Measurements from ENCODE around the gene CD302. TPM values are rescaled to one million over a fixed set of nuclear protein-coding genes. Genes with fewer than 3 reads are reported as not detected.
"Not testable (repeated sequence)": the region's sequence is repeated elsewhere in the genome, so short reads cannot be mapped to it uniquely, and the experiment has no call there.

The CD302 gene
- 100 to 1,000 TPM in 2 of 4 donors, 10 to 100 TPM in 2; 79.6 to 194 (median 121) TPM for total RNA-seq

DNA sequence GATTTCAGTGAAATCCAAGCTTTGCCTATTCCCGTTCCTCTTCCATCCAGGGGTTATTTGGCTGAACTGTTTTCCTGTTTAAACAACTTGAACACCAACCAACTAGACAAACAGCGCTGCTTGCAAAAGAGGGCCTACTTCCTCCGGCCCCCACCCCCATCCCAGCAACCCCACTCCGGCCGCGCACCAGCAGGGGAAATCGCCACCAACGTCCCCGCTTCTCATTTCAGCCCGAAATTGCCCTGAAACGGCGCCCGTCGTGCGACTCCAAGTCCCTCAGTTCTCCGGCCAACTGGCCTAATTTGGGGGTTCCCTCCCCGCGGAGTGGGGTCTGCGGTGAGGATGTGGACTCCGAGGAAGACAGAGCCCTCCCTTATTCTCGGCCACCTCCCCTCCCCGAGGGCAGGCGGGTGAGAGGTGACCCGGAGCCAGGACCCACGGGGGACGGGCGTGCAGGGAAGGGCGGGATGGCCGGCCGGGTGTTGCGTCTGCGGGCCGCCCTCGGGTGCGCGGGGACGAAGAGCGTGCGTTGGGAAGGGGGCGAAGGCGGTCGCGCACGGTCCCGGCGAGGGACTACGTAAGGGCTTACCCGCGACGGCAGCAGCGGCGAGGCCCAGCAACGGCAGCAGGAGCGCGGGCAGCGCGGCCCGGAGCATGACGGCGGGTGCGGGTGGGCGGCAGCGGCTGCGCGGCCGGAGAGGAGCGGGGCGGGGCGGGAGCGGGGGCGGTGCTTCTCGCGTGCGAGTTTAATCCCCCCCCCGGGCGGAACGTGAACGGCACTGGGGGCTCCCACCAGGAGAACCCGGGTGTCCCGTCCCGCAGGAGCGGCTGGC, at the start of gene CD302:
Gene CD302 (minus strand): TSS at position 666 of the 833 bp plus-strand sequence. CDS start 10 bp downstream, at position 656.
- TF ChIP-seq CTCF (IDR thresholded peaks at IDR 0.05): no peak
- ATAC-seq (ENCODE audit: low FRiP score): peak; percentile 89
- peak; percentile 43 for DNase-seq (ENCODE audit: low spot score)

DNA sequence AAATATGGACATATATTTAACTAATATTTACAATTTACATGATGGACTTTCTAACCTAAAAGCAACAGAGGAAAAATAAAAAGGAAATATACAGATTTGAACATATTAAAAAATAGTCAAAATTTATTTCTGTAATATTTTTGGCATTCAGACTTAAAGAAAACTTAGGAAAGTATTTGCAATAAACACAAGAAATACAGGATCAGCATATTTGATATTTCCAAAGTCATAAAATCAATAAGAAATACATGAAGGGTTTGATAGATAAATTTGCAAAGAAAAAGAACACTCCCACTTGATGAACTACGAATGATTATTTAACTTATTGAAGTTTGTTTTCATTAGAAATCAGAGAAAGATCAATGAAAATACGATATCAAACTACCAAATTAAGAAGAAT, 48.6 kb upstream of the CD302 start:
- ATAC-seq (ENCODE audit: low FRiP score) (no peak), DNase-seq (ENCODE audit: low spot score) (no peak)
- no peak for TF ChIP-seq CTCF (IDR thresholded peaks at IDR 0.05)

- DNase-seq (ENCODE audit: low spot score): no peak
- ATAC-seq (ENCODE audit: low FRiP score): no peak
- TF ChIP-seq CTCF (IDR thresholded peaks at IDR 0.05): no peak
Observed at GRCh38 chr2:159840616-159841015, 42.6 kb upstream of the CD302 start.

- no peak for DNase-seq (ENCODE audit: low spot score)
- ATAC-seq (ENCODE audit: low FRiP score): no peak
- TF ChIP-seq CTCF (IDR thresholded peaks at IDR 0.05): no peak
Observed at GRCh38 chr2:159832858-159833257, 34.9 kb upstream of the CD302 start.

DNA sequence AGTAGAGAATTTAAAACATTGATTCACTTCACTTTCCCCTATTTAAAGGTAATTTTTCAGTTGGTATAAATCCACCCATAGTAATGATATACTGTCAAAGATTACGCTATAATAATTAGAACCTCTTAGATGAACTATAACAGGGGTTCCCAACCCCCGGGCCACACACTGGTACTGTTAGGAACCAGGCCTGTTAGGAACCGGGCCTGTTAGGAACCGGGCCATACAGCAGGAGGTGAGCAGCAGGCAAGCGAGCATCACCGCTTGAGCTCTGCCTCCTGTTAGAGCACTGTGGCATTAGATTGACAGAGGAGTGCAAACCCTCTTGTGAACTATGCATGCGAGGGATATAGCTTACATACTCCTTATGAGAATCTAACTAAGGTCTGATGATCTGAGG, 34.0 kb upstream of the CD302 start:
- no peak for TF ChIP-seq CTCF (IDR thresholded peaks at IDR 0.05)
- DNase-seq (ENCODE audit: low spot score) (no peak), ATAC-seq (ENCODE audit: low FRiP score) (no peak)

DNA sequence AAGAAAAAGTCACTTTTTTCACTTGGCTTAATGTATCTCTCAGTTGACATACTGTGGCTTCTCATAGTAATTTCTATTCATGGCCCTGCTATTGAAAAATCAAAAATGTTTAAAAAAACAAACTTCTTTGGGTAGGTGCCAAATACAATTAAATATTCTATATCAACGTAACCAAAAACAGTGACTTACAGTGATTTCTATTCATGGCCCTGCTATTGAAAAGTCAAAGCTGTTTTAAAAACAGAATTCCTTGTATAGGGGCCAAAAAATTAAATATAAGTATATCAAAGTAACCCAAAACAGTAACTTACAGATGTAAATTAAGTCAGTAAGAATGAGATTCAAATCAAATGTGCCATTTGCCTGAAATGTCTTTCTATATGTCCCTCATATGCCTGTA, 31.4 kb upstream of the CD302 start:
- no peak for ATAC-seq (ENCODE audit: low FRiP score)
- DNase-seq (ENCODE audit: low spot score): no peak
- no peak for TF ChIP-seq CTCF (IDR thresholded peaks at IDR 0.05)

DNA sequence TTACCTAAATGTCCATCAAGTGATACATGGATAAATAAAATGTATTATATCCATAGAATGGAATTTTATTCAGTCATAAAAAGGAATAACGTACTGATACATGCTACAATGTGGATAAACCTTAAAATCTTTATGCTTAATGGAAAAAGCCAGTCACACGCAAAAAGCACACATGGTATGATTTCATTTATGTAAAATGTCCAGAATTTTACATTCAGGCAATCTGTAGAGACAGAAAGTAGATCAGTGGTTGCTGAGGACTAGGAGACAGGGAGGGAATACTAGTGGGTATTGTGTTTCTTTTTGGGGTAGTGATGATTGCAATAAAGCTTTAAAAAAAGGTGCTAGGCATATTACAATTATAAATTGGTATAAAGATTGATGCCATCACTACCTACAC, 30.7 kb upstream of the CD302 start:
- ATAC-seq (ENCODE audit: low FRiP score): no peak

GRCh38 chr2:159822478-159822833, 24.4 kb upstream of the CD302 start:
- ATAC-seq (ENCODE audit: low FRiP score); DNase-seq (ENCODE audit: low spot score): not testable (repeated sequence)

More for the DNA sequence above, 30.7 kb upstream of the CD302 start:
- no peak for TF ChIP-seq CTCF (IDR thresholded peaks at IDR 0.05)
- no peak for DNase-seq (ENCODE audit: low spot score)

- not testable (repeated sequence) for DNase-seq (ENCODE audit: low spot score); ATAC-seq (ENCODE audit: low FRiP score)
Observed at GRCh38 chr2:159821775-159822477, 23.9 kb upstream of the CD302 start.
